M059J (cell line): ENCODE results near the gene RALA. TPM values are rescaled to one million over a fixed set of nuclear protein-coding genes. Genes with fewer than 3 reads are reported as not detected.

Source experiments
- total RNA-seq: library from RNA; depleted of rRNA; stranded (reverse); fragments of >200 nt; shearing (Covaris generic); gene quantifications from 2 replicates; pipeline ENCODE4 v1.2.3, GENCODE V29; 2014; rRNA removed

The RALA gene
- total RNA-seq, 1 experiment from 2014 or later: 15.1 TPM

Other genes with a start within 250 kb of the RALA start
- 31.4 and 39.0 TPM in 2 replicates for gene YAE1, start 57.2 kb upstream of the RALA start, total RNA-seq